HG03060 (cell line): ENCODE measurements around the gene PTPRU.
"Not testable (repeated sequence)": the region's sequence is repeated elsewhere in the genome, so short reads cannot be mapped to it uniquely, and the experiment has no call there.

ENCODE experiments used
- ATAC-seq: cut with Tn5 transposase; IDR thresholded peaks from one replicate; pipeline ENCODE4 v1.9.1; 2021; ENCODE audit warnings: low read depth, moderate number of reproducible peaks; ENCODE audit not compliant: unreplicated experiment

The PTPRU gene

DNA sequence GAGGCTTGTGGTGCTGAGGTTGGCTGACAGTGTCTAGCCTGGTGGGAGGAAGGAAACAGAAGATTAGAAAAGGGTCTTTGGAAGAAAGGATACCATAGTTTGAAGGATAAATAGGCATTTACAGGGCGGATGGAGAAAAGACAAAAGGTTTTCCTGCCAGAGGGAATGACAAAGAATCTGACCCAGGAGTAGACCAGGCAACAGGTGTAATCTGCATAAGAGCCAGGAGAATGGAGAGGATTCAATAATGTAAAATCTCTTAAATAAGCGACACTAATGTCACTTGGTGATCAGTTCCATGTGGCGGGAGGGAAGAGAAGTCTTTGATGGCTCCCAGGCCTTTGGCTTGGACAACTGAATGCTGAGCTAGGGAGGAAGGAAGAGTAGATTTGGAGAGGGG lies 15.0 kb upstream of the PTPRU start:
- ATAC-seq, result no peak

DNA sequence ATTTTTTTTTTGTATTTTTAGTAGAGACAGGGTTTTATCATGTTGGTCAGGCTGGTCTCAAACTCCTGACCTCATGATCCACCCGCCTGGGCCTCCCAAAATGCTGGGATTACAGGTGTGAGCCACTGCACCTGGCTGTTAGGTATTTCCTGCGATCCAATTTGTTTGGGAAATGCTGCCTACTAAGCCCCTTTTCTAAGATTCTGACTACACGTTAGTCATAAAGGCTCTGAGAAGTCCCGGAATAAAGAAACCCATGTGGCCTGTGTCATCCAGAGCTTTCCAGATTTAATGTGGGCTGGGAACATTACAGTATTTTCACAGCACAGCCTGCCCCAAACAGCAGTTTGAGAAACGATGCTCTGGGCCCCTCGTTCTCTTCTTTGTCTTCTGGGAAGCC lies 14.1 kb upstream of the PTPRU start:
- not testable (repeated sequence) for ATAC-seq

DNA sequence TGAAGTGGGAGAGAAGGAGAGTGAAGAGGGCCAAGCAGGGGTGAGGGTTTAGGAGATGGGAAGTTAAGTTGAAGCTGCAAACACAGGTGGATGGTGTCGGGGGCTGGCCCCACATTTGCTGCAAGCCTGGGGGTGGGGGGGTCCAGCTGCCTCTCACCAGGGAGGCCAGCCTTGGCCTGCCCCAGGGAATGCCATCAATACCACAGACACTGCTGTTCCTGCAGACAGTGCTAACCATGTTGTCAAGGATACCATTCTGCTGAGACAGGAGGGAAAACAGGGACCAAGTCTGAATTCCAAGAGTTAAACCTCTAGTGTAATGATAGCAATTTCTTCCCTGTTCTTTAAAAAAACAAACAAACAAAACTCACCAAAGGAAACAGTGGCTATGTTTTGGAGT lies 13.6 kb upstream of the PTPRU start:
- no peak for ATAC-seq

GRCh38 chr1:29223521-29223920 lies 12.8 kb upstream of the PTPRU start:
- no peak for ATAC-seq

DNA sequence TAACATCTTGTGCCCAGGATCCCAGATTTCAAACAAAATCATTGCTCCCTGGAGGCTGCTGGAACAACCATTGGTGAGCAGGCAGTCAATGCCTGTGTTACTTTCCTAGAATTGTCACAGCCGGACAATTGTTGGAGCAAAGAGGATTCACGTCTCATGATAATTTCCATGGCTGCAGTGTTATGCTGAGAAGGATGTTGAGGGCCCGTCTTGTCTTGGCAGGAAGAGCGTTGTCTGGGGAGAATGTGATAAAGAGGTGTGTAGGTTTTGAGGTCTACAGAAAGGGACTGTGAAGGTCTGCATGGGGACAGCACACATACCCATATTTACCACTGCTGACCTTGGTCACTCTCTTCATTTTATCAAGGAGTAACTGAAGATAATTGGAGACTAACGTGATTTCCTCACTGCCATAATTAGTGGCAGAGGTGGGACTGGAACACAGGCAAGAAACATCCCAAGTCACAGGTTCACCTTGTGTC lies 11.9 kb upstream of the PTPRU start:
- no peak for ATAC-seq

GRCh38 chr1:29225361-29225760 lies 11.0 kb upstream of the PTPRU start:
- ATAC-seq, result no peak

GRCh38 chr1:29227511-29227910 lies 8.8 kb upstream of the PTPRU start:
- no peak for ATAC-seq

GRCh38 chr1:29230204-29230552 lies 6.1 kb upstream of the PTPRU start:
- ATAC-seq, result no peak

GRCh38 chr1:29230553-29231378 lies 5.6 kb upstream of the PTPRU start, which contains the start of gene MECR:
MECR (minus strand) TSS chr1:29230934; CDS start chr1:29230906, 28 bp downstream.
- ATAC-seq, result peak; percentile 65

DNA sequence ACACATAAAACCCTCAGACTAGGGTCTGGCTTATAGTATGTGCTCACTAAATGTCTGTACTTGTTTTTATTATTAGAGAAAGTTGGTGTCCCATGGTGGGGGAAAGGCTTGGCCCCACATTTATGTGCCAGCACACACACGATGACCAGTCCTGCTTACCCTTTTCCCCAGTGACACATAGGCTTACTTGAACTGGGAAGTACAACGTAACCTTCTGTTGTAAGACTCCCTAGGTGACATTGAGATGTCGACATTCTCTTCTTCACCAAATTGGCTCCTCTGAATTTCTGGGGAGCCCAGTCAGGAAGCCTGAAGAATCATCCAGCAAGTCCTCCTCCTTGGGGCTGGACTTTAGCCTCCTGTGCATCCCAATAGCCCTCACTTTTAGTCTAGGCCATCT lies 3.9 kb upstream of the PTPRU start:
- ATAC-seq, result no peak

- ATAC-seq, result no peak
These were observed 2.6 kb upstream of the PTPRU start for GRCh38 chr1:29233693-29234092.

GRCh38 chr1:29234471-29234870 lies 1.9 kb upstream of the PTPRU start:
- ATAC-seq, result no peak

- not testable (repeated sequence) for ATAC-seq
These were observed 1.4 kb upstream of the PTPRU start for GRCh38 chr1:29234881-29235280.

GRCh38 chr1:29236712-29237128 lies 398 bp downstream of the PTPRU start:
- no peak for ATAC-seq

DNA sequence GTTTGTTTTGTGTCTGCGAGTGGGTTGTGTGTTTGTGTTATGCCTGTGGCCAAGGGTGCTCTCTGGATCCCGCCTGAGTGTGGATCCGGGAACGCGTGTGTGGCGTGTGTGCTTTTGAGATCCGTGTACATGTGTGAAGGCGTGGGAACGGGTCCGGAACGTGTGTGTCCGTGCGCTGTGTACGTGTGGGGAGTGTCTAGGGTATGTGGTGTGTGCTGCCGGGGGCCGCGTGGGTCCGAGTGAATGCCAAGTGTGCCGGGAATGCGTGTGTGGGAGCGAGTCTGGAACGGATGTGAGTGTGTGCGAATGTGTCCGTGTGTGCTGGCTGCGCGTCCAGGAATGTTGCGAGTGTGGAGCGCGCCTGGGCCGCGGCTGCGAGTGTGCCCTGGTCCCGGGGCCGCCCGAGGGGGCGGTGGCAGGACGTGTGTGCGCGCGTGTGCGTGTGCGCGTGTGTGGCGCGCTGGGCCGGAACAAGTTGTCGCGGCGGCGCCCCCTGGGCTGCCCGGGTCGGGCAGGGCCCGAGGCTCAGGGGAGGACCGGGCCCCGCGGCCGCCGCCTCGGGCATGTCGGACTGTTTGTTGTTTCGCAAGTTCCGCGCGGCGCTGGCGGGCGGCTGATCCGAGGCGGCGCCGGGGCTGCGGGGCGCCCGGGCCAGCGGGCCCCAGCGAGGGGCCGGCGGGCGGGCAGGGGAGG lies 953 bp downstream of the PTPRU start:
- ATAC-seq, result no peak

- ATAC-seq, result no peak
These were observed 1.7 kb downstream of the PTPRU start for GRCh38 chr1:29237852-29238619.

GRCh38 chr1:29238620-29239002 lies 2.3 kb downstream of the PTPRU start:
- no peak for ATAC-seq

- ATAC-seq, result no peak
These were observed 2.8 kb downstream of the PTPRU start for GRCh38 chr1:29239142-29239541.

DNA sequence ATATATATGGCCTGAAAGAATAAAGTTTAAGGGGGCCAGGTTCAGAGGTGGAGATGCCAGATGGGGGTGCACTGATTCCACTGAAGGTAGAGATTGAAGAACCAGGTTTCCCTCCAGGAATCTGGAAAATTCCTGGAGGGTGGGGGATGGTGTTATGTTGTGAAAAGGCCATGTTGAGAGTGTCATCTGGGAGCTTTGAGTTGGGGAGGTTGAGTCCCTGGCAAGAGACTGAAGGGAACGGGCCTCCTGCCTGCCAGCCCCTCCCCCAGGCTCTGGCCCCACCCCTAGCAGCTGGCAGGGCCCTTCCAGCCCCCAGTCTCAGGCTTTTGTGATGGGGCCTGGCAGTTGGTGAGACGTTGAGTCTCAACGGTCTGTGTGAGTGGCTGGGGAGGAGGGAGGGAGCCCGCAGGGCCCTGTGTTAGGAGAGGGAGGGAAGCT lies 4.1 kb downstream of the PTPRU start:
- no peak for ATAC-seq

- no peak for ATAC-seq
These were observed 4.7 kb downstream of the PTPRU start for GRCh38 chr1:29240986-29241385.
